Ishikawa (cell line): ENCODE measurements around the gene TBPL2.

Experiments used
- EP300 ChIP-seq: IDR thresholded peaks from 2 replicates; pipeline ENCODE4 v1.6.1; 2012; ENCODE audit warnings: borderline replicate concordance
- NFIC ChIP-seq: IDR thresholded peaks from 2 replicates; pipeline ENCODE4 v1.6.1; 2012
- RAD21 ChIP-seq: IDR thresholded peaks from 2 replicates; pipeline ENCODE4 v1.6.1; 2012; ENCODE audit warnings: low read depth
- TCF12 ChIP-seq: IDR thresholded peaks from 2 replicates; pipeline ENCODE4 v1.6.1; 2012; ENCODE audit warnings: low read depth
- TEAD4 ChIP-seq: IDR thresholded peaks from 2 replicates; pipeline ENCODE4 v1.6.1; 2012
- YY1 ChIP-seq: IDR thresholded peaks from 2 replicates; pipeline ENCODE4 v1.6.1; 2012; ENCODE audit warnings: low read depth
- TF ChIP-seq, protein P1 (sequence below): IDR thresholded peaks from 2 replicates; pipeline ENCODE4 v1.6.1; 2012; ENCODE audit warnings: low read depth, mild to moderate bottlenecking
- TF ChIP-seq, protein P2 (sequence below): IDR thresholded peaks from 2 replicates; pipeline ENCODE4 v1.6.1; 2012

DNA sequence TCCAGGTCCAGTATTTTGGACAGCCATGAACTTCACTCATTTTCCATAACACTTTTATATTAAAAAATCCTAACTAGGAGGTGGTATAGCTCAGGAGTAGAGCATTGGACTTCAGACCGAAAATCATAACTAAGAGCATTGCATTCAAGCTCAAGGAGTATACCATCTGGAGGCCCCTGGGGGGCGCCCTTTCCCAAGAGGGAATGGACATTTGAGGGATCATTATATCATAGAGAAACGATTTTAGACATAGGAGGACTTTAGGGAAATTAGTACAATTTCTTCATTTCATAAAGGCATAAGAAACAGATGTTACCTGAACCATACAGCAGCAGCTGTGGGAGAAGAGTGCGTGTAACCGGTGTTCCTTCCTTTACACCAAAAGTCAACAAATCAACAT is 23.6 kb downstream of the TBPL2 start:
- TF ChIP-seq, protein P1, sequence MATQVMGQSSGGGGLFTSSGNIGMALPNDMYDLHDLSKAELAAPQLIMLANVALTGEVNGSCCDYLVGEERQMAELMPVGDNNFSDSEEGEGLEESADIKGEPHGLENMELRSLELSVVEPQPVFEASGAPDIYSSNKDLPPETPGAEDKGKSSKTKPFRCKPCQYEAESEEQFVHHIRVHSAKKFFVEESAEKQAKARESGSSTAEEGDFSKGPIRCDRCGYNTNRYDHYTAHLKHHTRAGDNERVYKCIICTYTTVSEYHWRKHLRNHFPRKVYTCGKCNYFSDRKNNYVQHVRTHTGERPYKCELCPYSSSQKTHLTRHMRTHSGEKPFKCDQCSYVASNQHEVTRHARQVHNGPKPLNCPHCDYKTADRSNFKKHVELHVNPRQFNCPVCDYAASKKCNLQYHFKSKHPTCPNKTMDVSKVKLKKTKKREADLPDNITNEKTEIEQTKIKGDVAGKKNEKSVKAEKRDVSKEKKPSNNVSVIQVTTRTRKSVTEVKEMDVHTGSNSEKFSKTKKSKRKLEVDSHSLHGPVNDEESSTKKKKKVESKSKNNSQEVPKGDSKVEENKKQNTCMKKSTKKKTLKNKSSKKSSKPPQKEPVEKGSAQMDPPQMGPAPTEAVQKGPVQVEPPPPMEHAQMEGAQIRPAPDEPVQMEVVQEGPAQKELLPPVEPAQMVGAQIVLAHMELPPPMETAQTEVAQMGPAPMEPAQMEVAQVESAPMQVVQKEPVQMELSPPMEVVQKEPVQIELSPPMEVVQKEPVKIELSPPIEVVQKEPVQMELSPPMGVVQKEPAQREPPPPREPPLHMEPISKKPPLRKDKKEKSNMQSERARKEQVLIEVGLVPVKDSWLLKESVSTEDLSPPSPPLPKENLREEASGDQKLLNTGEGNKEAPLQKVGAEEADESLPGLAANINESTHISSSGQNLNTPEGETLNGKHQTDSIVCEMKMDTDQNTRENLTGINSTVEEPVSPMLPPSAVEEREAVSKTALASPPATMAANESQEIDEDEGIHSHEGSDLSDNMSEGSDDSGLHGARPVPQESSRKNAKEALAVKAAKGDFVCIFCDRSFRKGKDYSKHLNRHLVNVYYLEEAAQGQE, result no peak
- TF ChIP-seq, protein P2, sequence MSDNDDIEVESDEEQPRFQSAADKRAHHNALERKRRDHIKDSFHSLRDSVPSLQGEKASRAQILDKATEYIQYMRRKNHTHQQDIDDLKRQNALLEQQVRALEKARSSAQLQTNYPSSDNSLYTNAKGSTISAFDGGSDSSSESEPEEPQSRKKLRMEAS, result no peak
- no peak for TF ChIP-seq TCF12
- TF ChIP-seq NFIC, result no peak
- peak; percentile 62 for TF ChIP-seq RAD21
- TF ChIP-seq TEAD4, result no peak
- TF ChIP-seq EP300, result no peak
- TF ChIP-seq YY1, result no peak
